B cell (primary cell): ENCODE data around the gene USP20. TPM values are rescaled to one million over a fixed set of nuclear protein-coding genes. Genes with fewer than 3 reads are reported as not detected.

Experiments
- ATAC-seq: fragments of 200-7000 bp; cut with Tn5 transposase; one replicate; pipeline ENCODE4 v1.10.0; 2021; ENCODE audit warnings: low read depth, mild to moderate bottlenecking, moderate number of reproducible peaks, moderate library complexity
- CTCF ChIA-PET: fragments of 350-600 bp; sonication (Branson Sonifier 250); formaldehyde crosslinking; loops from one replicate; lab custom pipeline; 2021; ENCODE audit warnings: antibody characterized with exemption, inconsistent platforms; lab: Charles Lee
- POLR2A ChIA-PET: fragments of 350-600 bp; sonication (Branson Sonifier 250); formaldehyde crosslinking; loops from one replicate; lab custom pipeline; 2021; ENCODE audit warnings: antibody characterized with exemption; lab: Charles Lee
- DNase-seq: peaks from one replicate; pipeline ENCODE4 v3.0.0; 2013
- H2AFZ ChIP-seq: 2 replicates; pipeline ENCODE4 v1.6.1; 2012; ENCODE audit warnings: mild to moderate bottlenecking, low read depth, low read length; ENCODE audit not compliant: insufficient read depth, poor library complexity, severe bottlenecking
- H3K27ac ChIP-seq, 2 donors: 1 replicate in 1 of 2; 2 replicates in 1 of 2; pipeline ENCODE4 v1.5.1; 2012 to 2013; ENCODE audit warnings: low read length in 2 of 2, mild to moderate bottlenecking in 2 of 2, moderate library complexity in 1 of 2
- H3K27me3 ChIP-seq, 4 experiments: fragments of 200-600 bp in 1 of 4; sonication (generic) in 1 of 4; replicated peaks in 1 of 4; 1 replicate in 2 of 4; 2 replicates in 2 of 4; pipeline versions ENCODE4 v1.6.1 to v1.7.0; 2013 to 2016; ENCODE audit warnings: low read length in 3 of 4, mild to moderate bottlenecking in 2 of 4, mixed read lengths in 1 of 4, moderate library complexity in 1 of 4; ENCODE audit not compliant: insufficient read depth in 4 of 4, control insufficient read depth in 3 of 4; ENCODE audit errors: control extremely low read depth in 1 of 4
- H3K36me3 ChIP-seq, 2 experiments: replicated peaks in 1 of 2; 1 replicate in 1 of 2; 2 replicates in 1 of 2; pipeline versions ENCODE4 v1.6.1 to v1.7.1; 2013; ENCODE audit warnings: low read length in 1 of 2; ENCODE audit not compliant: insufficient read depth in 2 of 2, control insufficient read depth in 1 of 2; ENCODE audit errors: control extremely low read depth in 1 of 2, extremely low read depth in 1 of 2
- H3K4me1 ChIP-seq, 2 donors: fragments of 200-600 bp in 1 of 2; sonication (generic) in 1 of 2; 1 replicate in 1 of 2; 2 replicates in 1 of 2; pipeline versions ENCODE4 v1.5.1 to v1.6.1; 2013 to 2017; ENCODE audit warnings: low read length in 2 of 2; ENCODE audit not compliant: control insufficient read depth in 2 of 2, insufficient read depth in 2 of 2
- H3K4me2 ChIP-seq: replicated peaks from 2 replicates; pipeline ENCODE3; 2012; ENCODE audit warnings: mild to moderate bottlenecking, low read depth, low read length; ENCODE audit not compliant: poor library complexity, severe bottlenecking
- H3K4me3 ChIP-seq, 5 experiments: fragments of 200-600 bp in 1 of 5; sonication (generic) in 1 of 5; 1 replicate in 3 of 5; 2 replicates in 2 of 5; pipeline versions ENCODE4 v1.5.1 to v1.7.0; 2011 to 2016; ENCODE audit warnings: low read length in 4 of 5, mild to moderate bottlenecking in 4 of 5, low read depth in 2 of 5, control low read depth in 1 of 5, moderate library complexity in 1 of 5; ENCODE audit not compliant: insufficient read depth in 1 of 5; ENCODE audit errors: control extremely low read depth in 1 of 5, extremely low read depth in 1 of 5
- H3K79me2 ChIP-seq: fragments of 200-600 bp; sonication (generic); one replicate; pipeline ENCODE4 v1.6.0; 2016; ENCODE audit warnings: low read length; ENCODE audit not compliant: control insufficient read depth, insufficient read depth
- H3K9ac ChIP-seq: fragments of 200-600 bp; sonication (generic); 2 replicates; pipeline ENCODE4 v1.6.1; 2017; ENCODE audit warnings: mild to moderate bottlenecking, low read length, moderate library complexity
- H3K9me3 ChIP-seq, 3 donors: one replicate each; pipeline versions ENCODE4 v1.6.1 to v1.7.1; 2013; ENCODE audit warnings: low read length in 2 of 3; ENCODE audit not compliant: control insufficient read depth in 2 of 3, insufficient read depth in 1 of 3; ENCODE audit errors: control extremely low read depth in 1 of 3
- H4K20me1 ChIP-seq: 2 replicates; pipeline ENCODE4 v1.6.0; 2012; ENCODE audit warnings: mild to moderate bottlenecking, low read length; ENCODE audit not compliant: insufficient read depth, control insufficient read depth, poor library complexity, severe bottlenecking
- H3K27ac Mint-ChIP-seq: one replicate; pipeline ENCODE4 v1.8.0; 2021; ENCODE audit warnings: mixed read lengths
- H3K27me3 Mint-ChIP-seq: one replicate; pipeline ENCODE4 v1.8.0; 2021; ENCODE audit warnings: mixed read lengths
- H3K4me1 Mint-ChIP-seq: one replicate; pipeline ENCODE4 v1.8.0; 2021; ENCODE audit warnings: mixed read lengths
- H3K4me3 Mint-ChIP-seq: one replicate; pipeline ENCODE4 v1.8.0; 2021; ENCODE audit warnings: mixed read lengths
- H3K9me3 Mint-ChIP-seq: one replicate; pipeline ENCODE4 v1.8.0; 2022; ENCODE audit warnings: mixed read lengths; ENCODE audit not compliant: insufficient read depth
- CTCF ChIP-seq: fragments of 200-600 bp; IDR thresholded peaks from one replicate; pipeline ENCODE4 v1.8.0; 2022; ENCODE audit warnings: antibody characterized with exemption, mild to moderate bottlenecking
- EZH2 ChIP-seq: IDR thresholded peaks from 2 replicates; pipeline ENCODE4 v1.6.1; 2012; ENCODE audit warnings: borderline replicate concordance, low read depth, mild to moderate bottlenecking, moderate library complexity, low read length; ENCODE audit not compliant: insufficient read depth, poor library complexity, severe bottlenecking
- WGBS: methylation state at CpG from one replicate; pipeline ENCODE4 v1.1.5; 2013; ENCODE audit warnings: missing lambda C conversion rate; ENCODE audit not compliant: insufficient coverage; 5-methylcytosine and 5-hydroxymethylcytosine counted together
- intact Hi-C: fragments of 100-400 bp; cut with micrococcal nuclease; formaldehyde crosslinking; loops from one replicate; pipeline ENCODE4 v1.10.0; 2022
- polyA plus RNA-seq: library from polyadenylated mRNA; depleted of rRNA; stranded (reverse); fragments of >200 nt; gene quantifications from 2 replicates; pipeline ENCODE4 v1.2.3, GENCODE V29; 2012
- total RNA-seq, 2 donors: library from RNA; stranded (reverse); fragments of 120-200 nt in 1 of 2; gene quantifications; 1 replicate in 1 of 2; 2 replicates in 1 of 2; pipeline versions ENCODE4 v1.2.3 to v1.2.4, GENCODE V29; 2013 to 2022

The USP20 gene
- total and polyA plus RNA-seq, 2 donors (not counting 1 experiment from before 2014, with no cell fraction given), result 49.5 to 72.6 TPM

- Mint-ChIP-seq H3K27me3 (no peaks in the 10 kb centered on the region), H3K9me3 (no peaks in the 10 kb centered on the region), H3K4me1 (peaks cover 31% of the 10 kb centered on the region), H3K4me3 (no peak overlapping the region), H3K27ac (no peak overlapping the region)
- Histone ChIP-seq H3K9ac (no peak overlapping the region), H3K4me3 (no peak overlapping the region), H3K79me2 (peaks cover 12% of the 10 kb centered on the region), H3K27me3 (no peaks in the 10 kb centered on the region), H2AFZ (no peak overlapping the region), H3K27ac (no peak overlapping the region), H3K9me3 (no peaks in the 10 kb centered on the region), H3K4me1 (peaks cover 25 to 34% of the 10 kb centered on the region in 2 donors), H3K36me3 (peaks cover 0 to 37% of the 10 kb centered on the region in 2 experiments), H4K20me1 (no peaks in the 10 kb centered on the region), H3K4me2 (no peak overlapping the region)
- CTCF ChIA-PET, result no interaction called here
- intact Hi-C loops, result no loop called here
- WGBS, result 95% methylated on average over 16 of the region's 19 CpGs
- no peak for TF ChIP-seq EZH2
- TF ChIP-seq CTCF, result no peak
- ATAC-seq (no peak), DNase-seq (no peak)
- POLR2A ChIA-PET, result no interaction called here
Observed at GRCh38 chr9:129881547-129882324, 46.5 kb downstream of the USP20 start.
